KMS-11 (cell line): Measurements from ENCODE around the gene PRR9.
A peak's percentile ranks its signal among the peaks of the same experiment; 100 is the strongest.

ENCODE experiments used
- H2AFZ ChIP-seq: fragments of 200-600 bp; sonication (generic); 2 replicates; pipeline ENCODE4 v1.6.1; 2016; ENCODE audit warnings: antibody characterized with exemption, mixed run types, low read depth
- H3K27ac ChIP-seq: fragments of 200-600 bp; sonication (generic); 2 replicates; pipeline ENCODE4 v1.6.1; 2016; ENCODE audit warnings: mild to moderate bottlenecking, mixed run types
- H3K27me3 ChIP-seq: fragments of 200-600 bp; sonication (generic); 2 replicates; pipeline ENCODE4 v1.6.1; 2017; ENCODE audit warnings: mild to moderate bottlenecking, low read depth, mixed run types, moderate library complexity; ENCODE audit not compliant: insufficient read depth
- H3K36me3 ChIP-seq: fragments of 200-600 bp; sonication (generic); 2 replicates; pipeline ENCODE4 v1.6.1; 2017; ENCODE audit warnings: mild to moderate bottlenecking, mixed run types; ENCODE audit not compliant: insufficient read depth
- H3K4me1 ChIP-seq: fragments of 200-600 bp; sonication (generic); 2 replicates; pipeline ENCODE4 v1.6.1; 2016; ENCODE audit warnings: mild to moderate bottlenecking, low read depth, mixed run types; ENCODE audit not compliant: poor library complexity, severe bottlenecking
- H3K4me2 ChIP-seq: fragments of 200-600 bp; sonication (generic); 2 replicates; pipeline ENCODE4 v1.7.0; 2016; ENCODE audit warnings: mild to moderate bottlenecking, mixed run types
- H3K4me3 ChIP-seq: fragments of 200-600 bp; sonication (generic); IDR thresholded peaks from 2 replicates; pipeline ENCODE4 v1.6.1; 2017; ENCODE audit warnings: low read depth, low read length, mixed read lengths; ENCODE audit not compliant: insufficient read depth
- H3K79me2 ChIP-seq: fragments of 200-600 bp; sonication (generic); 2 replicates; pipeline ENCODE4 v1.6.1; 2016; ENCODE audit warnings: low read depth, mixed run types; ENCODE audit not compliant: insufficient read depth
- H3K9ac ChIP-seq: fragments of 200-600 bp; sonication (generic); 2 replicates; pipeline ENCODE4 v1.6.1; 2016; ENCODE audit warnings: mild to moderate bottlenecking, mixed run types
- H4K20me1 ChIP-seq: fragments of 200-600 bp; sonication (generic); 2 replicates; pipeline ENCODE4 v1.6.1; 2016; ENCODE audit warnings: mild to moderate bottlenecking, mixed run types; ENCODE audit not compliant: insufficient read depth
- CTCF ChIP-seq: fragments of 200-600 bp; sonication (generic); conservative IDR thresholded peaks from 2 replicates; pipeline ENCODE4 v1.6.1; 2017; ENCODE audit warnings: low read depth, mild to moderate bottlenecking, antibody characterized with exemption, low read length, moderate library complexity, mixed read lengths

Gene PRR9

GRCh38 chr1:153265457-153265856, 48.1 kb downstream of the PRR9 start:
- no peak overlapping the region for H3K27ac ChIP-seq
- no peaks in the 10 kb centered on the region for H3K79me2 ChIP-seq
- no peak overlapping the region for H3K4me3 ChIP-seq
- H3K36me3 ChIP-seq = no peaks in the 10 kb centered on the region
- no peaks in the 10 kb centered on the region for H4K20me1 ChIP-seq
- peaks cover 10% of the 10 kb centered on the region; the same call in 1 of the 2 replicates for H3K27me3 ChIP-seq
- H3K4me2 ChIP-seq = no peak overlapping the region
- H3K9ac ChIP-seq = no peak overlapping the region
- TF ChIP-seq CTCF = peak; percentile 39; the same call in 1 of the 2 replicates
- H3K4me1 ChIP-seq = peaks cover 25% of the 10 kb centered on the region
- H2AFZ ChIP-seq = no peak overlapping the region
